ENCODE data around the gene SH3RF3.

GRCh38 chr2:109474319-109474825, 345.4 kb downstream of the SH3RF3 start:
- TF ChIP-seq ZFX (IDR thresholded peaks at IDR 0.05) (no peak), CTCF (IDR thresholded peaks at IDR 0.05 in 2 of 3, conservative IDR thresholded peaks at IDR 0.05 in 1 of 3; ENCODE audit: borderline replicate concordance in 1 of 3, insufficient read depth in 1 of 3, low read depth in 2 of 3, low read length in 2 of 3) (no peak), RAD21 (IDR thresholded peaks at IDR 0.05; ENCODE audit: low read depth) (no peak), CEBPB (IDR thresholded peaks at IDR 0.05; ENCODE audit: low read depth) (no peak), EZH2phosphoT487 (IDR thresholded peaks at IDR 0.05; ENCODE audit: borderline replicate concordance) (no peak), REST (IDR thresholded peaks at IDR 0.05; ENCODE audit: low read depth) (no peak), JUND (IDR thresholded peaks at IDR 0.05) (no peak), MAX (IDR thresholded peaks at IDR 0.05) (no peak), EZH2 (IDR thresholded peaks at IDR 0.05) (no peak)

All from HCT116 (cell line).